ENCODE data around the gene C12orf57.
A peak's percentile ranks its signal among the peaks of the same experiment; 100 is the strongest.

C12orf57 gene

DNA sequence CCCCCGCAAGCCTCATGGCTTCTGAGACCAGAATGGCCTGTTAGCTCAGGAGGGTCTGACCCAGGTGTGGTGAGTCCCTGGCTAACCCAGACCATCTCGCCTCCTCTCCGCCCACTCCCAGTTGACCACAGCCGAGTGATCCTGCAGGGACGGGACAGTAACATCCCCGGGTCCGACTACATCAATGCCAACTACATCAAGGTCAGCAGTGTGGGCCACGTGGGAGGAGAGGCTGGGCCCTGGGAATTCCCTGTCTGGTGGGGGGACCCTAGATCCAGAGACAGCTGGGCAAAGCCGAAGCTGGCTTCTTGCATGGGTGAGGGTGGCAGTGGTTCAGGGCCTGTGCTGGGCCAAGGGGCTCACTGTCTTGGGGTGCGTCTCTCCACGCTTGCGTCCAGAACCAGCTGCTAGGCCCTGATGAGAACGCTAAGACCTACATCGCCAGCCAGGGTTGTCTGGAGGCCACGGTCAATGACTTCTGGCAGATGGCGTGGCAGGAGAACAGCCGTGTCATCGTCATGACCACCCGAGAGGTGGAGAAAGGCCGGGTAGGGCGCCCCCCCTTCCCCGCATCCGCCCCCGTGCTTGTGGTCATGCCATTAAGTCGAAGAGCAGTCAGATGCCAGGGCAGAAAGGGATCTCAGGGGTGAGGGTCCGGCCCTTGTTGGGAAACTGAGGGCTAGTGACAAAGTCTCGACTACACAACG, 12.4 kb downstream of the C12orf57 start:
- Histone ChIP-seq H3K36me3 (ENCODE audit: control insufficient read depth, insufficient read depth, low read length) (no peaks in the 10 kb centered on the region), H3K4me3 (ENCODE audit: extremely low read depth, insufficient read depth, low read length, poor library complexity, severe bottlenecking) (no peak overlapping the region), H3K9me3 (ENCODE audit: control insufficient read depth, low read length) (no peaks in the 10 kb centered on the region), H3K4me1 (ENCODE audit: control insufficient read depth, insufficient read depth, low read length, poor library complexity, severe bottlenecking) (peaks cover 47% of the 10 kb centered on the region), H3K27ac (ENCODE audit: low read depth, low read length, severe bottlenecking) (no peak overlapping the region)
- WGBS, 2 experiments (ENCODE audit: insufficient coverage in 2 of 2) = 85 to 89% methylated on average over 25 to 28 of the region's 28 CpGs

GRCh38 chr12:6957151-6957701, 13.4 kb downstream of the C12orf57 start:
- Histone ChIP-seq H3K36me3 (ENCODE audit: control insufficient read depth, insufficient read depth, low read length) (no peaks in the 10 kb centered on the region), H3K4me1 (ENCODE audit: control insufficient read depth, insufficient read depth, low read length, poor library complexity, severe bottlenecking) (peaks cover 42% of the 10 kb centered on the region), H3K27ac (ENCODE audit: low read depth, low read length, severe bottlenecking) (no peak overlapping the region), H3K4me3 (ENCODE audit: extremely low read depth, insufficient read depth, low read length, poor library complexity, severe bottlenecking) (no peak overlapping the region), H3K9me3 (ENCODE audit: control insufficient read depth, low read length) (no peaks in the 10 kb centered on the region)
- WGBS, 2 experiments (ENCODE audit: insufficient coverage in 2 of 2) = 93 to 94% methylated on average over 16 to 20 of the region's 20 CpGs

DNA sequence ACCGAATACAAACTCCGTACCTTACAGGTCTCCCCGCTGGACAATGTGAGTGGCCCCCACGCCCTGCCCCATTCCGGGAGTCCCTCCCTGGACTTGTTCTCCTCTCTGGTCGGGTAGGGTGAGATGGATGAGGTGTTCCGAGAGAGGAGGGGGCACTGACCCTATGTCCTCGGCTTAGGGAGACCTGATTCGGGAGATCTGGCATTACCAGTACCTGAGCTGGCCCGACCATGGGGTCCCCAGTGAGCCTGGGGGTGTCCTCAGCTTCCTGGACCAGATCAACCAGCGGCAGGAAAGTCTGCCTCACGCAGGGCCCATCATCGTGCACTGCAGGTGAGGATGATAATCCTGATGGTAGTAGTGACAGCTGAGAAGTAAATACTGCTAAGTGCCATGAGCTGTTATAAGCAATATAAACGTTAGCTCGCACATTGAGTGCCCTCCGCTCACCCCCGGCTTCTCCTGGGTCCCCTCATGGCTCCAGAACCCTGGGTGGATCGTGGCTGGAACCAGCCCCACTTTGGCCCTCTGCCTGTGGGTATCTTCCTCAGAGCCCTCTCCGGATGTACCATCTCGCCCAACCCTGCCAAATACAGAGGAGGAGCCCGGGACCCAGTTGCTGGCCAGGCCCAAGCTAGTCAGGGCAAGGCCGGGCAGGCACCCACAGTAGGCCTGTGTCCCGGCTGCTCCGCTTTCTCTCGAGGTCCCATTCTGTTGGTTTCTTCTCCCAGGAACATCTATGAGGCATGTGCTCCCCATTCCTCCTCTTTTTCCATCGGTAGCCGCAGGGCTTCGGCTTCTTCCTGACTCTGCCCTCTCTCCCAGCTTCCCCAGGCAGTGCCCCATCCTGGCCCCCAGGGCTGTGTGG, 14.2 kb downstream of the C12orf57 start:
- H3K4me3 ChIP-seq (ENCODE audit: extremely low read depth, insufficient read depth, low read length, poor library complexity, severe bottlenecking) = no peak overlapping the region
- H3K4me1 ChIP-seq (ENCODE audit: control insufficient read depth, insufficient read depth, low read length, poor library complexity, severe bottlenecking) = peaks cover 41% of the 10 kb centered on the region
- no peaks in the 10 kb centered on the region for H3K9me3 ChIP-seq (ENCODE audit: control insufficient read depth, low read length)
- H3K36me3 ChIP-seq (ENCODE audit: control insufficient read depth, insufficient read depth, low read length) = no peaks in the 10 kb centered on the region
- 90 to 93% methylated on average over 23 to 25 of the region's 28 CpGs for WGBS, 2 experiments (ENCODE audit: insufficient coverage in 2 of 2)
- no peak overlapping the region for H3K27ac ChIP-seq (ENCODE audit: low read depth, low read length, severe bottlenecking)

DNA sequence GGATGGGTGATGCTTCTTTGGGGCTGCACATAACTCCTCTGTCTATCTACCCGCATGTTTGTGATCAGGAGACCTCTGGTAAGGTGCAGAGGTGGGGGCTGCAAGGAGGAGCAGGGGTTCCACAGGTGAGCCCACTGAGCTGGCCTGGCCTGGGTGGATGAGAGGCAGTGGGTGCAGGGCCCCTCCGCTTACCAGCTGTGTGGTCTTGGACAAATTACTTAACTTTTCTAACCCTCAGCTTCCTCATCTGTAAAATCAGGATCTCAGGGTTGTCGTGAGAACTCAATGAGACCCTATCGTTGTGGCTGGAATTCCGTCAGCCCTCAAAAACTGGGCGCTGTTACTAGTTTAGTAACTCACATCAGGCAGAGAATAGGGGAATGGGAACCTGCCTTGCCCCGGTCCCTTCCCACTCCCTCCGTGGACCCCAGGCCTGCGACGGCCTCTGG, 14.8 kb downstream of the C12orf57 start:
- WGBS, 2 experiments (ENCODE audit: insufficient coverage in 2 of 2) = 89 to 90% methylated on average over 9 of the region's 10 CpGs
- no peaks in the 10 kb centered on the region for H3K36me3 ChIP-seq (ENCODE audit: control insufficient read depth, insufficient read depth, low read length)
- H3K9me3 ChIP-seq (ENCODE audit: control insufficient read depth, low read length) = no peaks in the 10 kb centered on the region
- no peak overlapping the region for H3K27ac ChIP-seq (ENCODE audit: low read depth, low read length, severe bottlenecking)
- H3K4me1 ChIP-seq (ENCODE audit: control insufficient read depth, insufficient read depth, low read length, poor library complexity, severe bottlenecking) = peaks cover 34% of the 10 kb centered on the region
- H3K4me3 ChIP-seq (ENCODE audit: extremely low read depth, insufficient read depth, low read length, poor library complexity, severe bottlenecking) = no peak overlapping the region

DNA sequence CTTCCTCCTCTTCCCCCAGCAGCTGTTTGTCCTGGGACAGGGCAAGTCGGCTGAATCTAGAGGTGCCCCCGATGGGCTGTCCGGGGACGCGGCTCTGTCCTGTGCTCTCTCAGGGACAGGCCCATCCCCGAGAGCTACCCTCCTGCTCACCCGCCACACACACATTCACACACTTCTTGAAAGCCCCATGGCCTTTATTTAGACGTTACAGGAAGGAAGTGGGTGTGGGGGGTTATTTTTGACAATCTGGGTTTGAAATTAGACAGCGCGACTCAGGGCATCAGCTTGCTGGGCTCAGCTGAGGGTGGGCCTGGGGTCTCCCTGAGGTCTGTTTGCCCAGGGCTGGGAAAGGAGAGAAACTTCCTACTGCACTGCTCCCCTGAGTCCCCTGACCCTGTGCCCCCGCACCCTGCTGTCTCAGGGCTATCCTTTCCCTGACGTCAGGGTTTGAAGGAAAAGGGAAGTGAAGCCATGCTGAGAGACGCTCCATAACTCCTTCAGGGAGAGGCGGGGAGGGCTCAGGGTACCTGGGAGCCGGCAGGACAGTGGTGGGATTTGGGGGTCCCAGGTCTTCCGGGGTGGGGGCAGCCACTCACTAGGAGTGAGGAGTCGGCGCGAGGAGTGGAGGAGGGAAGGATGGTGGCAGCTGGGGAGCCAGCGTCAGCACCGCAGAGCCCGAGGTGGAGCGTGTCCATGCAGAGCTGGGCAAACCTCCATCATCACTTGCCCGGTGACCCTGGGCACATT, 15.4 kb downstream of the C12orf57 start:
- no peak overlapping the region for H3K4me3 ChIP-seq (ENCODE audit: extremely low read depth, insufficient read depth, low read length, poor library complexity, severe bottlenecking)
- H3K27ac ChIP-seq (ENCODE audit: low read depth, low read length, severe bottlenecking) = peak overlapping the region; percentile 33
- H3K36me3 ChIP-seq (ENCODE audit: control insufficient read depth, insufficient read depth, low read length) = peaks cover under 1% of the 10 kb centered on the region
- no peaks in the 10 kb centered on the region for H3K9me3 ChIP-seq (ENCODE audit: control insufficient read depth, low read length)
- WGBS, 2 experiments (ENCODE audit: insufficient coverage in 2 of 2) = 74 to 81% methylated on average over 4 to 14 of the region's 24 CpGs
- H3K4me1 ChIP-seq (ENCODE audit: control insufficient read depth, insufficient read depth, low read length, poor library complexity, severe bottlenecking) = peaks cover 28% of the 10 kb centered on the region

GRCh38 chr12:6959805-6960592, 16.2 kb downstream of the C12orf57 start:
- Histone ChIP-seq H3K9me3 (ENCODE audit: control insufficient read depth, low read length) (no peaks in the 10 kb centered on the region), H3K4me3 (ENCODE audit: extremely low read depth, insufficient read depth, low read length, poor library complexity, severe bottlenecking) (no peak overlapping the region), H3K27ac (ENCODE audit: low read depth, low read length, severe bottlenecking) (no peak overlapping the region), H3K4me1 (ENCODE audit: control insufficient read depth, insufficient read depth, low read length, poor library complexity, severe bottlenecking) (peaks cover 31% of the 10 kb centered on the region), H3K36me3 (ENCODE audit: control insufficient read depth, insufficient read depth, low read length) (peaks cover 8% of the 10 kb centered on the region)
- WGBS, 2 experiments (ENCODE audit: insufficient coverage in 2 of 2) = 89 to 96% methylated on average over 14 to 24 of the region's 26 CpGs

DNA sequence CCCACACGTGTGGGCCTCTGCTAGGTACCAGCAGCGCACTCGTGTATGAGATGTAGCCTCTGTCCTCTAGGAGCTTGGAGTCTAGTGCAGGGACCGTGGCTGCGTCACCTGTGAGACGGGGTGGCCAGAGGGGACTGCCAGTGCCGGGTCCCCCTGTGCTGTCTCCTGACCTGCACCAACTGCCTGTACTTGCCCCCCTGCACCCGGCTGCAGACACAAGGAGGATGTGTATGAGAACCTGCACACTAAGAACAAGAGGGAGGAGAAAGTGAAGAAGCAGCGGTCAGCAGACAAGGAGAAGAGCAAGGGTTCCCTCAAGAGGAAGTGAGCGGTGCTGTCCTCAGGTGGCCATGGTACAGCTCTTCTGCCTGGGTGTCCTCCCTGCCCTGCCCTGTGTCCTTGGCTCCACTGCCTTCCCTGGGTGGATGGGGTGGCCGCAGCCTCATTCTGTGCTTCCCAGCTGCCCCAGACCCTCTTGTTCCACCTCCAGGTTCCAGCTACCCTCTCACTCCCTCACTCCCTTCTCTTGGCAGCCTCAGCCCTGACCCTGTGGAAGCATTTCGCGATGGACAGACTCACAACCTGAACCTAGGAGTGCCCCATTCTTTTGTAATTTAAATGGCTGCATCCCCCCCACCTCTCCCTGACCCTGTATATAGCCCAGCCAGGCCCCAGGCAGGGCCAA, 16.9 kb downstream of the C12orf57 start:
- H3K27ac ChIP-seq (ENCODE audit: low read depth, low read length, severe bottlenecking) = no peak overlapping the region
- H3K4me1 ChIP-seq (ENCODE audit: control insufficient read depth, insufficient read depth, low read length, poor library complexity, severe bottlenecking) = peaks cover 31% of the 10 kb centered on the region
- H3K9me3 ChIP-seq (ENCODE audit: control insufficient read depth, low read length) = no peaks in the 10 kb centered on the region
- no peak overlapping the region for H3K4me3 ChIP-seq (ENCODE audit: extremely low read depth, insufficient read depth, low read length, poor library complexity, severe bottlenecking)
- peaks cover 15% of the 10 kb centered on the region for H3K36me3 ChIP-seq (ENCODE audit: control insufficient read depth, insufficient read depth, low read length)
- whole genome bisulfite sequencing, 2 experiments (ENCODE audit: insufficient coverage in 2 of 2) = 82 to 86% methylated on average over 12 to 13 of the region's 13 CpGs

- Histone ChIP-seq H3K4me1 (ENCODE audit: control insufficient read depth, insufficient read depth, low read length, poor library complexity, severe bottlenecking) (peaks cover 31% of the 10 kb centered on the region), H3K27ac (ENCODE audit: low read depth, low read length, severe bottlenecking) (peak overlapping the region; percentile 67), H3K9me3 (ENCODE audit: control insufficient read depth, low read length) (no peaks in the 10 kb centered on the region), H3K36me3 (ENCODE audit: control insufficient read depth, insufficient read depth, low read length) (peaks cover 20% of the 10 kb centered on the region), H3K4me3 (ENCODE audit: extremely low read depth, insufficient read depth, low read length, poor library complexity, severe bottlenecking) (peak overlapping the region; percentile 8)
- 72 to 75% methylated on average over 24 of the region's 24 CpGs for WGBS, 2 experiments (ENCODE audit: insufficient coverage in 2 of 2)
These were observed 17.5 kb downstream of the C12orf57 start for GRCh38 chr12:6961278-6961694.

- 17 to 36% methylated on average over 12 to 14 of the region's 16 CpGs for WGBS, 2 experiments (ENCODE audit: insufficient coverage in 2 of 2)
- Histone ChIP-seq H3K36me3 (ENCODE audit: control insufficient read depth, insufficient read depth, low read length) (peaks cover 24% of the 10 kb centered on the region), H3K9me3 (ENCODE audit: control insufficient read depth, low read length) (no peaks in the 10 kb centered on the region), H3K4me3 (ENCODE audit: extremely low read depth, insufficient read depth, low read length, poor library complexity, severe bottlenecking) (peak overlapping the region; percentile 14), H3K4me1 (ENCODE audit: control insufficient read depth, insufficient read depth, low read length, poor library complexity, severe bottlenecking) (peaks cover 31% of the 10 kb centered on the region), H3K27ac (ENCODE audit: low read depth, low read length, severe bottlenecking) (peak overlapping the region; percentile 67)
These were observed 18.0 kb downstream of the C12orf57 start for GRCh38 chr12:6961695-6962284.
